Measurements from ENCODE around the gene BZW2. TPM values are rescaled to one million over a fixed set of nuclear protein-coding genes. Genes with fewer than 3 reads are reported as not detected.

The BZW2 gene
- polyA plus RNA-seq, 3 donors: 19.0 to 45.2 (median 36.4) TPM

- DNase-seq: no peak
- Histone ChIP-seq H3K4me1 (ENCODE audit: control insufficient read depth in 1 of 2, insufficient read depth in 2 of 2, low read length in 2 of 2) (peaks cover 0 to 3% of the 10 kb centered on the region in 2 donors), H3K79me2 (ENCODE audit: insufficient read depth, low read length) (no peaks in the 10 kb centered on the region), H4K20me1 (ENCODE audit: insufficient read depth, low read length) (no peaks in the 10 kb centered on the region), H3K4me2 (replicated peaks; ENCODE audit: extremely low read depth, low read length, poor library complexity, severe bottlenecking) (no peak overlapping the region), H3K36me3 (replicated peaks in 1 of 2; ENCODE audit: control insufficient read depth in 1 of 2, insufficient read depth in 2 of 2, low read length in 2 of 2) (peaks cover 2 to 15% of the 10 kb centered on the region in 2 donors), H3K4me3 (replicated peaks in 1 of 3; ENCODE audit: low read depth in 2 of 3, low read length in 3 of 3) (no peak overlapping the region), H3K27me3 (ENCODE audit: control insufficient read depth in 2 of 2, insufficient read depth in 2 of 2, low read length in 2 of 2) (no peaks in the 10 kb centered on the region), H3K27ac (ENCODE audit: low read depth in 1 of 2, low read length in 2 of 2) (no peak overlapping the region), H3K9ac (ENCODE audit: insufficient read depth, low read length, poor library complexity, severe bottlenecking) (no peak overlapping the region), H2AFZ (ENCODE audit: insufficient read depth, low read depth, low read length, poor library complexity, severe bottlenecking) (no peak overlapping the region), H3K9me3 (replicated peaks in 1 of 2; ENCODE audit: control insufficient read depth in 1 of 2, insufficient read depth in 1 of 2, low read length in 2 of 2) (no peaks in the 10 kb centered on the region)
- Mint-ChIP-seq H3K27ac (no peak overlapping the region), H3K9me3 (no peaks in the 10 kb centered on the region), H3K27me3 (ENCODE audit: low read depth in 3 of 3) (no peaks in the 10 kb centered on the region), H3K4me3 (no peak overlapping the region), H3K36me3 (peaks cover 13 to 29% of the 10 kb centered on the region in 2 donors), H3K4me1 (peaks cover 15% of the 10 kb centered on the region)
- intact Hi-C loops (cut with micrococcal nuclease): no loop called here
- no peak for TF ChIP-seq CTCF (IDR thresholded peaks at IDR 0.05)
- WGBS (ENCODE audit: insufficient coverage): 100% methylated on average over 1 of the region's 1 CpG
Measured at GRCh38 chr7:16630654-16631053, 15.3 kb upstream of the BZW2 start.

GRCh38 chr7:16634271-16634738 is 11.7 kb upstream of the BZW2 start:
- no peak for TF ChIP-seq CTCF (IDR thresholded peaks at IDR 0.05)
- peak overlapping the region in 3 of 7 donors; percentile 43 to 71 (median 52) for H3K27ac Mint-ChIP-seq
- no peak overlapping the region for H3K4me2 ChIP-seq (replicated peaks; ENCODE audit: extremely low read depth, low read length, poor library complexity, severe bottlenecking)
- H3K27me3 ChIP-seq (ENCODE audit: control insufficient read depth in 2 of 2, insufficient read depth in 2 of 2, low read length in 2 of 2): no peaks in the 10 kb centered on the region
- no peak for DNase-seq
- no peaks in the 10 kb centered on the region for H4K20me1 ChIP-seq (ENCODE audit: insufficient read depth, low read length)
- peaks cover 0 to 3% of the 10 kb centered on the region in 2 donors for H3K4me1 ChIP-seq (ENCODE audit: control insufficient read depth in 1 of 2, insufficient read depth in 2 of 2, low read length in 2 of 2)
- 80% methylated on average over 2 of the region's 4 CpGs for WGBS (ENCODE audit: insufficient coverage)
- H3K4me3 ChIP-seq (replicated peaks in 1 of 3; ENCODE audit: low read depth in 2 of 3, low read length in 3 of 3): no peak overlapping the region
- H3K9me3 ChIP-seq (replicated peaks in 1 of 2; ENCODE audit: control insufficient read depth in 1 of 2, insufficient read depth in 1 of 2, low read length in 2 of 2): no peaks in the 10 kb centered on the region
- H3K9me3 Mint-ChIP-seq: no peaks in the 10 kb centered on the region
- peaks cover 2 to 17% of the 10 kb centered on the region in 2 donors for H3K36me3 ChIP-seq (replicated peaks in 1 of 2; ENCODE audit: control insufficient read depth in 1 of 2, insufficient read depth in 2 of 2, low read length in 2 of 2)
- peak overlapping the region in 1 of 2 donors; percentile 27 for H3K27ac ChIP-seq (ENCODE audit: low read depth in 1 of 2, low read length in 2 of 2)
- peaks cover 15 to 21% of the 10 kb centered on the region in 2 donors for H3K36me3 Mint-ChIP-seq
- no peak overlapping the region for H3K4me3 Mint-ChIP-seq
- H3K9ac ChIP-seq (ENCODE audit: insufficient read depth, low read length, poor library complexity, severe bottlenecking): no peak overlapping the region
- intact Hi-C loops (cut with micrococcal nuclease): no loop called here
- H3K4me1 Mint-ChIP-seq: peaks cover 12% of the 10 kb centered on the region
- H3K79me2 ChIP-seq (ENCODE audit: insufficient read depth, low read length): no peaks in the 10 kb centered on the region
- no peak overlapping the region for H2AFZ ChIP-seq (ENCODE audit: insufficient read depth, low read depth, low read length, poor library complexity, severe bottlenecking)
- H3K27me3 Mint-ChIP-seq (ENCODE audit: low read depth in 3 of 3): no peaks in the 10 kb centered on the region
